Uterus (tissue), 2 donors: Measurements from ENCODE around the gene LBR.

Experiments used
- CTCF ChIP-seq, 4 experiments: fragments of 200-600 bp in 2 of 4; fragments of 450-650 bp in 2 of 4; sonication (generic) in 2 of 4; IDR thresholded peaks; one replicate each; pipeline ENCODE4 v1.5.1; 2016 to 2019; ENCODE audit warnings: antibody characterized with exemption in 4 of 4, mild to moderate bottlenecking in 2 of 4, moderate library complexity in 1 of 4
- POLR2A ChIP-seq, 2 donors: fragments of 450-650 bp; IDR thresholded peaks; one replicate each; pipeline ENCODE4 v1.6.1; 2016; ENCODE audit warnings: antibody characterized with exemption in 2 of 2, mild to moderate bottlenecking in 1 of 2, moderate library complexity in 1 of 2

GRCh38 chr1:225426395-225427234 lies 1.2 kb downstream of the LBR start:
- no peak for TF ChIP-seq CTCF (IDR thresholded peaks at IDR 0.05)
- TF ChIP-seq POLR2A (IDR thresholded peaks at IDR 0.05): no peak
